HEK293 (cell line): ENCODE data around the gene SYNGR3.

Source experiments
- CTCF ChIA-PET: fragments of 350-600 bp; formaldehyde crosslinking; extraction: SDS; loops from one replicate; lab custom pipeline; 2021; ENCODE audit warnings: antibody characterized with exemption; lab: Yijun Ruan, JAX
- POLR2A ChIA-PET: fragments of 300-600 bp; formaldehyde crosslinking; extraction: SDS; loops from one replicate; lab custom pipeline; 2020; ENCODE audit warnings: antibody characterized with exemption, inconsistent platforms; lab: Yijun Ruan, JAX
- H3K27ac ChIP-seq: fragments of 200-500 bp; sonication (Bioruptor generic); 2 replicates; pipeline ENCODE4 v1.5.1; 2014; ENCODE audit warnings: low read depth, low read length, control low read depth, inconsistent platforms; ENCODE audit errors: extremely low read depth
- H3K36me3 ChIP-seq, 2 experiments: fragments of 200-500 bp in 1 of 2; sonication (Bioruptor generic) in 1 of 2; 1 replicate in 1 of 2; 2 replicates in 1 of 2; pipeline ENCODE4 v1.5.1; 2014 to 2017; ENCODE audit warnings: inconsistent platforms in 2 of 2, low read length in 2 of 2; ENCODE audit not compliant: control insufficient read depth in 2 of 2, insufficient read depth in 1 of 2
- H3K4me1 ChIP-seq: fragments of 200-500 bp; sonication (Bioruptor generic); 2 replicates; pipeline ENCODE4 v1.5.1; 2014; ENCODE audit warnings: mild to moderate bottlenecking, low read length, inconsistent platforms; ENCODE audit not compliant: control insufficient read depth, insufficient read depth
- H3K4me3 ChIP-seq: 2 replicates; pipeline ENCODE4 v1.5.1; 2011; ENCODE audit warnings: low read depth, mild to moderate bottlenecking, control low read depth, low read length, moderate library complexity
- H3K9me3 ChIP-seq: fragments of 200-500 bp; sonication (Bioruptor generic); 2 replicates; pipeline ENCODE4 v1.5.1; 2014; ENCODE audit warnings: low read depth, low read length, inconsistent platforms; ENCODE audit not compliant: control insufficient read depth, insufficient read depth
- MZF1 ChIP-seq: fragments of 450-650 bp; formaldehyde crosslinking; IDR thresholded peaks from 2 replicates; pipeline ENCODE4 v1.5.1; 2017; ENCODE audit warnings: missing biosample characterization, missing genetic modification characterization, borderline replicate concordance
- SETDB1 ChIP-seq: IDR thresholded peaks from one replicate; pipeline ENCODE4 v1.6.1; 2017; ENCODE audit warnings: mild to moderate bottlenecking, low read length, moderate library complexity, mixed read lengths; ENCODE audit not compliant: insufficient read length
- SP3 ChIP-seq: fragments of 450-650 bp; formaldehyde crosslinking; IDR thresholded peaks from 2 replicates; pipeline ENCODE4 v1.5.1; 2016; ENCODE audit warnings: missing biosample characterization, missing genetic modification characterization
- YY2 ChIP-seq: fragments of 450-650 bp; formaldehyde crosslinking; IDR thresholded peaks from 2 replicates; pipeline ENCODE4 v1.5.1; 2016; ENCODE audit warnings: missing biosample characterization, missing genetic modification characterization
- ZBTB11 ChIP-seq: fragments of 450-650 bp; formaldehyde crosslinking; conservative IDR thresholded peaks from 2 replicates; pipeline ENCODE4 v1.5.1; 2016; ENCODE audit warnings: low read depth, missing biosample characterization, missing genetic modification characterization
- ZBTB20 ChIP-seq: fragments of 450-650 bp; formaldehyde crosslinking; IDR thresholded peaks from 2 replicates; pipeline ENCODE4 v1.5.1; 2016; ENCODE audit warnings: missing biosample characterization, missing genetic modification characterization
- ZBTB26 ChIP-seq: fragments of 450-650 bp; formaldehyde crosslinking; optimal IDR thresholded peaks from 2 replicates; pipeline ENCODE3; 2016; ENCODE audit warnings: missing biosample characterization, mild to moderate bottlenecking, missing genetic modification characterization
- ZBTB44 ChIP-seq: fragments of 450-650 bp; IDR thresholded peaks from 2 replicates; pipeline ENCODE4 v1.5.1; 2018; ENCODE audit warnings: missing biosample characterization, mild to moderate bottlenecking, missing genetic modification characterization
- ZBTB48 ChIP-seq: fragments of 450-650 bp; formaldehyde crosslinking; IDR thresholded peaks from 2 replicates; pipeline ENCODE4 v1.5.1; 2016; ENCODE audit warnings: missing biosample characterization, missing genetic modification characterization
- ZNF114 ChIP-seq: fragments of 450-650 bp; formaldehyde crosslinking; IDR thresholded peaks from 2 replicates; pipeline ENCODE4 v1.5.0; 2017; ENCODE audit warnings: missing biosample characterization, missing genetic modification characterization
- ZNF16 ChIP-seq: fragments of 450-650 bp; formaldehyde crosslinking; IDR thresholded peaks from 2 replicates; pipeline ENCODE4 v1.5.1; 2016; ENCODE audit warnings: low read depth, missing biosample characterization, missing genetic modification characterization
- ZNF202 ChIP-seq: fragments of 450-650 bp; formaldehyde crosslinking; IDR thresholded peaks from 2 replicates; pipeline ENCODE4 v1.5.1; 2016; ENCODE audit warnings: missing biosample characterization, missing genetic modification characterization, borderline replicate concordance
- ZNF211 ChIP-seq: fragments of 450-650 bp; formaldehyde crosslinking; IDR thresholded peaks from 2 replicates; pipeline ENCODE4 v1.5.1; 2016; ENCODE audit warnings: low read depth, missing biosample characterization, missing genetic modification characterization
- ZNF223 ChIP-seq: fragments of 450-650 bp; formaldehyde crosslinking; IDR thresholded peaks from 2 replicates; pipeline ENCODE4 v1.5.1; 2016; ENCODE audit warnings: missing biosample characterization, missing genetic modification characterization
- ZNF341 ChIP-seq: fragments of 450-650 bp; formaldehyde crosslinking; IDR thresholded peaks from 2 replicates; pipeline ENCODE4; 2016; ENCODE audit warnings: low read depth, missing biosample characterization, missing genetic modification characterization
- ZNF398 ChIP-seq: fragments of 450-650 bp; formaldehyde crosslinking; IDR thresholded peaks from 2 replicates; pipeline ENCODE4 v1.5.1; 2017; ENCODE audit warnings: missing biosample characterization, missing genetic modification characterization
- ZNF423 ChIP-seq: fragments of 450-650 bp; formaldehyde crosslinking; IDR thresholded peaks from 2 replicates; pipeline ENCODE4 v1.5.1; 2016; ENCODE audit warnings: missing biosample characterization, missing genetic modification characterization
- ZNF549 ChIP-seq: fragments of 450-650 bp; IDR thresholded peaks from 2 replicates; pipeline ENCODE4 v1.5.1; 2018; ENCODE audit warnings: missing biosample characterization, missing genetic modification characterization, mild to moderate bottlenecking, inconsistent platforms, moderate library complexity
- ZNF558 ChIP-seq: fragments of 450-650 bp; formaldehyde crosslinking; IDR thresholded peaks from 2 replicates; pipeline ENCODE4 v1.5.1; 2016; ENCODE audit warnings: missing biosample characterization, missing genetic modification characterization
- ZNF560 ChIP-seq: fragments of 450-650 bp; formaldehyde crosslinking; IDR thresholded peaks from 2 replicates; pipeline ENCODE4 v1.5.1; 2017; ENCODE audit warnings: missing biosample characterization, missing genetic modification characterization, borderline replicate concordance
- ZNF585B ChIP-seq: fragments of 450-650 bp; formaldehyde crosslinking; IDR thresholded peaks from 2 replicates; pipeline ENCODE4 v1.5.1; 2016; ENCODE audit warnings: missing biosample characterization, missing genetic modification characterization
- ZNF600 ChIP-seq: fragments of 450-650 bp; formaldehyde crosslinking; IDR thresholded peaks from 2 replicates; pipeline ENCODE4 v1.5.1; 2016; ENCODE audit warnings: missing biosample characterization, missing genetic modification characterization
- ZNF610 ChIP-seq: fragments of 450-650 bp; formaldehyde crosslinking; IDR thresholded peaks from 2 replicates; pipeline ENCODE4 v1.5.1; 2016; ENCODE audit warnings: missing biosample characterization, missing genetic modification characterization, borderline replicate concordance
- ZNF654 ChIP-seq: fragments of 450-650 bp; formaldehyde crosslinking; IDR thresholded peaks from 2 replicates; pipeline ENCODE4 v1.5.1; 2016; ENCODE audit warnings: low read depth, missing biosample characterization, missing genetic modification characterization
- ZNF692 ChIP-seq: fragments of 450-650 bp; formaldehyde crosslinking; IDR thresholded peaks from 2 replicates; pipeline ENCODE4 v1.5.1; 2016; ENCODE audit warnings: missing biosample characterization, missing genetic modification characterization
- ZNF768 ChIP-seq: fragments of 450-650 bp; formaldehyde crosslinking; IDR thresholded peaks from 2 replicates; pipeline ENCODE4 v1.5.1; 2018; ENCODE audit warnings: missing biosample characterization, mild to moderate bottlenecking, missing genetic modification characterization
- ZNF830 ChIP-seq: fragments of 450-650 bp; IDR thresholded peaks from 2 replicates; pipeline ENCODE4 v1.5.0; 2018; ENCODE audit warnings: missing biosample characterization, missing genetic modification characterization, low read depth, mild to moderate bottlenecking, moderate library complexity
- ZNF843 ChIP-seq: fragments of 450-650 bp; formaldehyde crosslinking; IDR thresholded peaks from 2 replicates; pipeline ENCODE4 v1.5.1; 2016; ENCODE audit warnings: missing biosample characterization, missing genetic modification characterization

Gene SYNGR3

GRCh38 chr16:1959269-1960039 is 30.3 kb upstream of the SYNGR3 start, which contains the start of gene NDUFB10:
TSS of gene NDUFB10 (plus strand) at chr16:1959538. CDS start at chr16:1959625, 87 bp downstream.
- ChIA-PET POLR2A (interaction anchor here (1.6 to 2.1 kb wide), 4 partner anchors 8 to 19 kb away, joined by 4 to 15 read pairs (median 9); partner anchors contain the start of gene MSRB1), CTCF (interaction anchor here (0.7 to 2.1 kb wide), 3 partner anchors 12 to 42 kb away, joined by 3 to 4 read pairs (median 4); partner anchors contain the start of gene TBL3)
- Histone ChIP-seq H3K4me3 (peak within 1 kb of the TSS; percentile 94), H3K36me3 (peaks cover 0 to 35% of the 10 kb centered on the region in 2 experiments; a peak in 1 of 3 replicates), H3K27ac (peak within 1 kb of the TSS; percentile 96), H3K9me3 (no peaks in the 10 kb centered on the region), H3K4me1 (no peaks in the 10 kb centered on the region; the same call in 1 of the 2 replicates)
- TF ChIP-seq ZNF202 (tag by site-specific recombination): no peak
- TF ChIP-seq ZNF560 (tag by site-specific recombination): no peak
- no peak for TF ChIP-seq ZNF223 (tag by site-specific recombination)
- TF ChIP-seq ZNF423 (tag by site-specific recombination): 0 out of 2 replicates have a peak, but pooled peaks have one; percentile 38
- TF ChIP-seq ZBTB11 (tag by site-specific recombination): peak; percentile 68
- peak; percentile 69; the same call in 1 of the 2 replicates for TF ChIP-seq ZBTB48
- no peak for TF ChIP-seq ZNF114 (tag by site-specific recombination)
- no peak for TF ChIP-seq ZNF211 (tag by site-specific recombination)
- TF ChIP-seq MZF1: no peak
- 0 out of 2 replicates have a peak, but pooled peaks have one; percentile 10 for TF ChIP-seq ZNF610 (tag by site-specific recombination)
- 0 out of 2 replicates have a peak, but pooled peaks have one; percentile 11 for TF ChIP-seq ZNF341 (tag by site-specific recombination)
- peak; percentile 87 for TF ChIP-seq ZBTB20
- TF ChIP-seq ZNF600: 0 out of 2 replicates have a peak, but pooled peaks have one; percentile 69
- TF ChIP-seq ZNF692 (tag by site-specific recombination): peak; percentile 73; the same call in 1 of the 2 replicates
- TF ChIP-seq ZBTB26: peak; percentile 92
- no peak for TF ChIP-seq ZNF654
- peak; percentile 21; the same call in 1 of the 2 replicates for TF ChIP-seq ZNF398
- TF ChIP-seq ZNF585B (tag by site-specific recombination): no peak
- no peak for TF ChIP-seq ZNF830 (tag by site-specific recombination)
- peak; percentile 71 for TF ChIP-seq YY2
- TF ChIP-seq SETDB1: no peak
- no peak for TF ChIP-seq ZNF549 (tag by site-specific recombination)
- no peak for TF ChIP-seq ZNF843 (tag by site-specific recombination)
- TF ChIP-seq SP3 (tag by site-specific recombination): peak; percentile 51
- TF ChIP-seq ZNF558: no peak
- no peak for TF ChIP-seq ZNF768 (tag by site-specific recombination)
- TF ChIP-seq ZNF16: no peak
- TF ChIP-seq ZBTB44 (tag by site-specific recombination): no peak
